Heart right ventricle (tissue), 16 donors: ENCODE measurements around the gene MECR. TPM values are rescaled to one million over a fixed set of nuclear protein-coding genes. Genes with fewer than 3 reads are reported as not detected.
"Not testable (repeated sequence)": the region's sequence is repeated elsewhere in the genome, so short reads cannot be mapped to it uniquely, and the experiment has no call there.

Source experiments
- ATAC-seq, 8 donors: fragments of 200-7000 bp; cut with Tn5 transposase; one replicate each; pipeline ENCODE4 v1.9.1; 2020; ENCODE audit warnings: mild to moderate bottlenecking in 8 of 8, moderate library complexity in 8 of 8, moderate number of reproducible peaks in 1 of 8
- DNase-seq, 2 donors: peaks; one replicate each; pipeline ENCODE4 v3.0.0-alpha.2; 2020
- H3K27ac ChIP-seq, 10 donors: fragments of 200-600 bp; sonication (generic) in 2 of 10; one replicate each; pipeline versions ENCODE4 v1.5.0 to v1.8.0; 2020 to 2022; ENCODE audit warnings: mild to moderate bottlenecking in 3 of 10
- H3K27me3 ChIP-seq, 7 donors: fragments of 200-600 bp; one replicate each; pipeline ENCODE4 v1.8.0; 2021 to 2022; ENCODE audit warnings: mild to moderate bottlenecking in 2 of 7
- H3K36me3 ChIP-seq, 9 donors: fragments of 200-600 bp; sonication (generic) in 1 of 9; one replicate each; pipeline versions ENCODE4 v1.5.0 to v1.8.0; 2020 to 2022; ENCODE audit warnings: mild to moderate bottlenecking in 2 of 9
- H3K4me1 ChIP-seq, 9 donors: fragments of 200-600 bp; sonication (generic) in 1 of 9; one replicate each; pipeline versions ENCODE4 v1.5.0 to v1.8.0; 2020 to 2022; ENCODE audit warnings: mild to moderate bottlenecking in 4 of 9
- H3K4me3 ChIP-seq, 10 donors: fragments of 200-600 bp; sonication (generic) in 2 of 10; one replicate each; pipeline versions ENCODE4 v1.5.0 to v1.8.0; 2020 to 2022; ENCODE audit warnings: mild to moderate bottlenecking in 7 of 10, moderate library complexity in 2 of 10
- H3K9me3 ChIP-seq, 11 donors: fragments of 200-600 bp in 10 of 11; sonication (generic) in 2 of 11; one replicate each; pipeline versions ENCODE4 v1.5.0 to v1.8.0; 2013 to 2022; ENCODE audit warnings: mild to moderate bottlenecking in 2 of 11, control low read depth in 1 of 11, moderate library complexity in 1 of 11
- CTCF ChIP-seq, 9 donors: fragments of 200-600 bp; sonication (generic) in 2 of 9; IDR thresholded peaks; one replicate each; pipeline versions ENCODE4 v1.5.0 to v1.8.0; 2021 to 2022; ENCODE audit warnings: antibody characterized with exemption in 9 of 9, mild to moderate bottlenecking in 5 of 9, moderate library complexity in 1 of 9
- WGBS, 2 donors: extraction: QIAGEN DNeasy Blood & Tissue Kit; methylation state at CpG; one replicate each; pipeline ENCODE4 v1.1.7; 2013; ENCODE audit warnings: inconsistent platforms in 1 of 2; 5-methylcytosine and 5-hydroxymethylcytosine counted together
- intact Hi-C, 10 donors: fragments of 100-400 bp; cut with DNase I; formaldehyde crosslinking; loops; one replicate each; pipeline versions ENCODE4 v1.11.1 to v1.14.2; 2022
- polyA plus RNA-seq, 2 donors: library from polyadenylated mRNA; stranded (reverse); fragments of 200-250 nt; gene quantifications; one replicate each; pipeline ENCODE4 v1.2.3, GENCODE V29; 2013
- total RNA-seq, 10 donors: library from RNA; stranded (reverse); fragmentation: NEBNext Ultra II Directional in 3 of 10; extraction: Animal tissue kit (Norgen Biotek cat#: 25700) in 3 of 10; gene quantifications; one replicate each; pipeline versions ENCODE4 v1.2.1 to v1.2.4, GENCODE V29; 2021 to 2023
- donor health status: Arrhythmogenic right ventricular cardiomyopathy.
- donor health status: ischemic (EF 13 %, LVEDD 7.1; RV severe dilation, severe dysfunction).
- donor health status: healthy with polysubstance abuse.
- donor health status: DM: no; HTN: yes; CAD: no.
- donor health status: DM: no; HTN: no; CAD: no.
- donor health status: ischemic (EF 25% LVEDD 6.9; RV normal size, moderate dysfunction).
- donor health status: ischemic (EF 25% LVEDD 5.7; RV mildly dilated, moderate dysfunction).
- donor health status: healthy.
- donor health status: DM: yes; HTN: yes; CAD: no.
- donor health status: Ischemic cardiomyopathy.
- donor health status: ischemic (EF 35%, LVEDD 5.7; RV mildly dilated, moderate dysfunction).
- donor health status: nonischemic (EF 11% LVEDD 7.7; RV severe dilation, severe dysfunction).
- donor health status: DM: yes; HTN: yes; CAD: no.
- donor health status: PGD.
- donor health status: ischemic (EF 29% LVEDD 5.4; RV normal size, mild dysfunction).
- donor health status: nonischemic (EF 23%, LVEDD 6.1; RV moderate dilation, normal function).

The MECR gene
- total and polyA plus RNA-seq, 12 donors = 27.8 to 45.6 (median 38.7) TPM

DNA sequence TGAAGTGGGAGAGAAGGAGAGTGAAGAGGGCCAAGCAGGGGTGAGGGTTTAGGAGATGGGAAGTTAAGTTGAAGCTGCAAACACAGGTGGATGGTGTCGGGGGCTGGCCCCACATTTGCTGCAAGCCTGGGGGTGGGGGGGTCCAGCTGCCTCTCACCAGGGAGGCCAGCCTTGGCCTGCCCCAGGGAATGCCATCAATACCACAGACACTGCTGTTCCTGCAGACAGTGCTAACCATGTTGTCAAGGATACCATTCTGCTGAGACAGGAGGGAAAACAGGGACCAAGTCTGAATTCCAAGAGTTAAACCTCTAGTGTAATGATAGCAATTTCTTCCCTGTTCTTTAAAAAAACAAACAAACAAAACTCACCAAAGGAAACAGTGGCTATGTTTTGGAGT lies 8.0 kb downstream of the MECR start:
- 92 to 93% methylated on average over 1 of the region's 1 CpG for WGBS, 2 donors
- intact Hi-C loops = no loop called here
- no peak for TF ChIP-seq CTCF (IDR thresholded peaks at IDR 0.05)

GRCh38 chr1:29222260-29222659 lies 8.5 kb downstream of the MECR start:
- intact Hi-C loops = not testable (repeated sequence)
- H3K36me3 ChIP-seq = peaks cover 0 to 52% (median 0%) of the 10 kb centered on the region in 9 donors
- WGBS, 2 donors = 88% methylated on average over 6 of the region's 6 CpGs

More for the DNA sequence above, 8.0 kb downstream of the MECR start:
- no peak for DNase-seq
- Histone ChIP-seq H3K36me3 (peaks cover 0 to 52% (median 0%) of the 10 kb centered on the region in 9 donors), H3K27me3 (no peaks in the 10 kb centered on the region), H3K4me3 (no peak overlapping the region), H3K27ac (no peak overlapping the region), H3K4me1 (no peaks in the 10 kb centered on the region), H3K9me3 (no peaks in the 10 kb centered on the region)
- no peak for ATAC-seq

DNA sequence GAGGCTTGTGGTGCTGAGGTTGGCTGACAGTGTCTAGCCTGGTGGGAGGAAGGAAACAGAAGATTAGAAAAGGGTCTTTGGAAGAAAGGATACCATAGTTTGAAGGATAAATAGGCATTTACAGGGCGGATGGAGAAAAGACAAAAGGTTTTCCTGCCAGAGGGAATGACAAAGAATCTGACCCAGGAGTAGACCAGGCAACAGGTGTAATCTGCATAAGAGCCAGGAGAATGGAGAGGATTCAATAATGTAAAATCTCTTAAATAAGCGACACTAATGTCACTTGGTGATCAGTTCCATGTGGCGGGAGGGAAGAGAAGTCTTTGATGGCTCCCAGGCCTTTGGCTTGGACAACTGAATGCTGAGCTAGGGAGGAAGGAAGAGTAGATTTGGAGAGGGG lies 9.4 kb downstream of the MECR start:
- Histone ChIP-seq H3K4me1 (no peaks in the 10 kb centered on the region), H3K36me3 (peaks cover 0 to 57% (median 1%) of the 10 kb centered on the region in 9 donors), H3K4me3 (no peak overlapping the region), H3K27me3 (no peaks in the 10 kb centered on the region), H3K9me3 (no peaks in the 10 kb centered on the region), H3K27ac (no peak overlapping the region)
- WGBS, 2 donors = 86 to 90% methylated on average over 3 of the region's 3 CpGs
- ATAC-seq (no peak), DNase-seq (no peak)
- no peak for TF ChIP-seq CTCF (IDR thresholded peaks at IDR 0.05)
- intact Hi-C loops = no loop called here

More at GRCh38 chr1:29222260-29222659, 8.5 kb downstream of the MECR start:
- H3K9me3 ChIP-seq, H3K27me3 ChIP-seq, DNase-seq, H3K4me1 ChIP-seq, H3K4me3 ChIP-seq, H3K27ac ChIP-seq, ATAC-seq: not testable (repeated sequence)

- ATAC-seq = no peak
- Histone ChIP-seq H3K4me1 (no peaks in the 10 kb centered on the region), H3K9me3 (no peaks in the 10 kb centered on the region), H3K36me3 (peaks cover 0 to 74% (median 28%) of the 10 kb centered on the region in 9 donors), H3K4me3 (no peak overlapping the region), H3K27ac (no peak overlapping the region), H3K27me3 (no peaks in the 10 kb centered on the region)
- DNase-seq = no peak
- 68 to 93% methylated on average over 2 of the region's 2 CpGs for WGBS, 2 donors
- intact Hi-C loops = no loop called here
- no peak for TF ChIP-seq CTCF (IDR thresholded peaks at IDR 0.05)
Measured at GRCh38 chr1:29218223-29218622, 12.5 kb downstream of the MECR start.

GRCh38 chr1:29217633-29218032 lies 13.1 kb downstream of the MECR start:
- H3K27me3 ChIP-seq = no peaks in the 10 kb centered on the region
- no peak overlapping the region for H3K4me3 ChIP-seq
- H3K9me3 ChIP-seq = no peaks in the 10 kb centered on the region
- H3K36me3 ChIP-seq = peaks cover 0 to 79% (median 29%) of the 10 kb centered on the region in 9 donors
- no peak overlapping the region for H3K27ac ChIP-seq
- 91 to 93% methylated on average over 2 of the region's 2 CpGs for WGBS, 2 donors
- H3K4me1 ChIP-seq = no peaks in the 10 kb centered on the region
- ATAC-seq (no peak), DNase-seq (no peak)
- TF ChIP-seq CTCF (IDR thresholded peaks at IDR 0.05) = no peak
- intact Hi-C loops = no loop called here
